CD4-positive, alpha-beta T cell treated with Interleukin-17A for 4 hours (primary cell): ENCODE measurements around the gene ZNF831.

ENCODE experiments used
- DNase-seq: peaks from one replicate; pipeline ENCODE4 v3.0.0-alpha.2; 2020; ENCODE audit warnings: mixed read lengths

Gene ZNF831

DNA sequence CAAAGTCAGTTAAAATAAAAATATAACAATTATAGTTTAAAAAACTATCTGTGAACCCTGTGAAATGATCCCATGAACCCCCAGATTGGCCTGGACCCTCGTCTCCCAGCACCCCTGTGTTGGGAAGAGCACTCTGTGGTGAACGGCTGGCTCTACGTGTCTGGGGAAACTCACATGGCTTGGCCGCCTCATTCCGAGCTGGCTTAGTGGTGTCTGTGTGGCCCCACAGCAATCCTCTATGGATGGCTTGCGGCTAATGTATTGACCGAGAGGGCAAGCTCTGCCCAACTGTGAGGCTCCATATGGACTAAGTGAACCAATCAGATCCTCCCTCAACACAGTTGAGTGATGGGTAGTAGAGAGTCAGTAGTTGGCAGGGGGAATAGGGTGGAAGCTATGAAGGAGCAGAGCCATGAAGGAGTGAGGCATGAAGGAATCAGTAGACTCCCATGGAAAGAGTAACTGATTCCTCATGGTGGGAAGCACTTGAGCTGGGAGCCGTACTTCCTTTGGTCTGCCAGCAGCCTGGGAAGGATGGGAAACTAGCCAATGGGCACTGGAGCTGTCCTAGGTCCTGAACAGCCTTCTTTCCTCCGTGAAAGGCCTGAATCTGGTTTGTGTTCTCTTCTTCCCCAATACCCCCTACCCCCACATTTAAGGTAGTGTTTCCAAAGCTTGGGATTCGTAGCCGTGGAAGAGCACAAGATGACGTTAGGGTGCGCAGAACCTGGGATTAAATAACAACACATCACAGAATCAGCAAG is 21.6 kb upstream of the ZNF831 start:
- DNase-seq, result no peak

GRCh38 chr20:59143326-59143725 is 20.3 kb upstream of the ZNF831 start:
- no peak for DNase-seq

- peak; percentile 71 for DNase-seq
Measured at GRCh38 chr20:59144179-59144830, 19.3 kb upstream of the ZNF831 start.

GRCh38 chr20:59144831-59145196 is 18.8 kb upstream of the ZNF831 start:
- no peak for DNase-seq

DNA sequence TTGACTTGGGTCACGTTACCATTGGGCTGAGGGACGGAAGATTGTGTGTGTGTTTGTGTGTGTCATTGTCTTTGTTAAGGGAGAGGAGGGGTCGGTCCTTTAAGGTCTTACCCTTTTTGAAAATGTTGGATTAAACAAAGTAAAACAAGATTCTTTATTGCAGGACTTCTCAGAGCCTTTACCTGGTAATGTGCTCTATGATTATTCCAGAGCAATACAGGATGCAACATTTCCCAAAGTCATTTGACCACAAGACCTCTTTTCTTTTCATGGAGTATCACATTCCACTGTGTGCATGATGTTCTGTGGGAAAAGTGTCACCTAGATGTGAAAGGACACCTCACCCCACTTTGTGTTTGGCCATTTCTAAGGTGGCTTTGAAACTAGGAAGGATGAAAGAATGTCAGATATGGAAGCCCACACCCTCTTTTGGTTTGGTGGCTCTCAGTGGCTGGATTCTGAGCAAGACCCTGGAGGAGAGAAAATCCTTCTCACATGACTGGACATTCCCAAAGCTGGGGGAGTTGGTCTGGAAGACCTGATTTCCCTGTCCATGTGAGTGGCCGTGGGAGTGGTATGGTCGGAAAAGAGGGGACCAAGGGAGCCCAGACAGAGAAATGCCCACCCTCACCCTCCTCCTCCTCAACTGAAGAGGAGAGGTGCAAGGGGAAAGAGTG is 18.2 kb upstream of the ZNF831 start:
- DNase-seq, result no peak

DNA sequence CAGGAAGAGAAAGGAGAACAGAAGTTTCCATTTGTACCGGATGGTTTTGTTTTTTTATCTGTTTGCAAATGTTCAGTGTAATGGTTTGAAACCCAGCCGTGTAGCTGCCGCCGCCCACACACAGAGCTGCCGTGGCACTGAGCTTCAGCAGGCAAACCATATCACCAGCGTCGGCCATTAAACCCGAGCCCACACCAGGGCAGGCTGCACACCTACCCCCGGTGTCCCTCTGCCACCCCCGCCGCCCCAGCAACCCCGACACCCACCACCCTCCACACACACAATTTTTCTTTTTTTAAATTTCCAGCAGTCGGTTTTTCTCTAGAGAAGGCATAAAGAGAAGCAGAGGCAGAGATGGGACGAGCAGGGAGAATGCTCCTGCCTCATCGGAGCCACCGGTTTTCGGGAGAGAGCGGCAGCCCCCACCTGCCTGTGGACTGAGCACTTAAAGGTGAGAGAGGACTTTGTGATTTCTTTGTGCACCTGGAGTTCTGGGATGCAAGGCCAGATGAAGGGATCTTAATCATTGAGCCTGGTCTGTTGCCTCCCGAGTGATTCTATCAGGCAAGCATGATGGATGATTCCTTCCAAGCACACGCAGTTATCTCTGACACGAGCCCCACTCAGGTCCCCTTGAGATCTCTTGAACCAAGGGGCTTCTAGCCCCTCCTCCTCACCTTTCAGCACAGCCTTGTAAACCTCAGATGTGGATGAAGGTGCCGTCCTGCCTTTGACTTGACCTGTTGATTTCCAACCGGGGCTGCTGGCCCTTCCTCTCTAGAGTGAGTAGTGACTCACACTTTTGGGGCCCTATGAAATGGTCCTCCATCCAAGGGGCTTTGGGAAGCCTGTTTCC is 17.5 kb upstream of the ZNF831 start:
- peak; percentile 77 for DNase-seq

GRCh38 chr20:59146780-59147565 is 16.6 kb upstream of the ZNF831 start:
- no peak for DNase-seq

GRCh38 chr20:59147586-59147985 is 16.0 kb upstream of the ZNF831 start:
- no peak for DNase-seq

DNA sequence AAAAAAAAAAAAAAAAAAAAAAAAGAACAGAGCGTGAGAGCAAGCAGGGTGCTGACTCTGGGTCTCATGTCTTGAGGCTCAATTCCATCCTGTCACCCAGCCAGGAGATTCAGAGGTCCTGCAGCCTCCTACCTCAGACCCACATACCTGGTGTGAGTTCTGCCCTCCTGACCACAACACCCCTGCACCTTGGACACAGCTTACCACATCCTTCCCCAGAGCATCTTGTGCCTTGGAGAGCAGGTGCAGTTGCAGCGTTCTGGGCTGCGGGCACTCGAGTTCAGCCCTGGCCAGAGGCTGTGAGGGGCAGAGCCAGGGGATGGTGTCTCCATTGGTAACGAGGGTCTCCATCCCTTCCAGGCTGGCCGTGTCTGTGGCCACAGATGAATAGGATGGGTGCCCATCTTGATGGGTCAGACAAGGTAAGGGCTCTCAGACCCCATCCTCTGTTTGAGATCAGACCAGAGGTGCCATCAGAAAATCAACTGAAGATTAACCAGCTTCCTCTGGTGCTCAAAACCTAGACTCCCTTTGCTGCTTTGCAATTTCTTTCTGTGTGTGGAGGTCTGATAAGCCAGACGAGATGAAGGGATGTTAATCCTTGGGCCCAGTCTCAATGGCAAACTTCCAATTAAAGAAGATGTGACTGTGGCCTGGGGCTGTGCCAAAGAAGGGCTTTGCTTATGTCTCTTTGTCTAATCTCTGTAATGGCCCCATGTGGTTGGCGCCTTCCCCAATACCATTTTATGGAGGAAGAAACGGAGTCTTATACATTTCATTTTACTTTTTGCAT is 14.7 kb upstream of the ZNF831 start:
- no peak for DNase-seq

DNA sequence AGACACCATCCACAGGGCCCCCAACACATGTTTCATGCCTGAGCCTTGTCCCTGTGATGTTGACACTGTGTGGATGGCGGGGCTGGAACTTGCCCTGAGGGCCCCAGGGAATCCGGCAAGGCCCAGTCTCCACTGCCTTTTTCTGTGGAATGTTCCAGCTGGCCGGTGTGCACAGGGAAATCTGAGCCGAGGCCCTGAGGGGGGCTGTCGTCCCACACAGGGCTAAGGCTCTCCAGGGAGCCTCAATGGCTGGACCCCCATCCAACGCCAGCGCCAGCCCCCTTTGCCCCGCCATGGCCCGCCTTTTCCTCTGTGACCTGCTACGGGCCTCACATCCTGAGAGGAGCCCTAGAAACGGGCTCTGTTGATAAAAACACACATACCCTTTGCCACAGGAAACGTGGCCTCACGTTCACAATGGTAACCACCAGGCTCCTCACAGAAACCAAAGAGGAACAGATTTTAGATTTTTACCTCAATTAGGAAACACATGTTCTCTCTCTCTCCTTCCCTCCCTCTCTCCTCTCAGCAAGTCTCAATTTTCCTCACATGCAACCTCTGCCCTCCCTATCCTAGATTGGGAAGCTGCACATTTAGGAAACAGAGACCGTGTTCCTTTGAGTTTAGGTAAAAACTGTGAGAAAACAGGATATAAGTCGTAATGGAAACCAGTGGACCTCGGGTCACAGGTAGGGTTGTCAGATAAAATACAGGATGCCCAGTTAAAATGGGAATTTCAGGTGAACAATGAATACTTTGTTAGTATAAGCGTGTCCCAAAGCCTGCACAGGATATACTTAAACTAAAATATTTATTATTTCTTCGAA is 13.7 kb upstream of the ZNF831 start:
- peak; percentile 76 for DNase-seq

DNA sequence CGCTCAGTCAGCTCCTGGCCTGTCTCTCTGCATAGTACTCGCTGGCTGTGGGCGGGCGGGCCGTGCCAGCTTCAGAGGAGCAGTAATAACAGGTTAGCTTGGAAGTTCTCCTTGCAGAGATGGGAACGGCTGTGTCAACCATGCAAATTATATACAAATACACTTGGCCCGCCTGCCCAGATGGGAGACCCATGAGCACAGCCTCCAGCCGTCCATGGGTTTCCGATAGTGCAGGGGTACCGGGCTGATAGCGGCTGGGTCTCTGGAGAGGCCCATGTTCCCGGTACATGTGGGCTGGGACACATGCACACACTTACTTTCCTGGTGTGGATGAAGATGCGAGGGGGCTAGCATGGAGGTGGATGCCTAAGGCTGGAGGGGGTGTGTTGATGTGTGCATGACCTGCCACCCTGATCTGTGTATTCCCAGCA is 12.8 kb upstream of the ZNF831 start:
- no peak for DNase-seq

DNA sequence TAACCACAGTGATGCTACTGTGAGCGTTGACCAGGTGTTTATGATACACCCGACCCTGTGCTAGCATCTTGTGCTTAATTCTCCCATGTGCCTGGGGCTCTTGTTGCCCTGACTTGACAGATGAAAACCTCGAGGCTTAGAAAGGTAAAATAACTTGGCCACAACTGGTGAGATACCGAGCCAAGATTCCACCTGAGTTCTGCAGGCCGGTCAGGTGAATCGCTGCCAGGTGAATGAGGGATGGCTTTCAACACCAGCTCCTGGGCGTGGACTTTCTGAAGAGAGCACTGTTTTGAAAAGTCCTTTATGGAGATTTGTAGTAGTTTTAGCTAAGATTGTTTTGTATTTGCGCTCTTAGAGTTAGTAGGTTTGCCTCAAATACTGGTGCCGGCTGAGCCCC is 12.2 kb upstream of the ZNF831 start:
- no peak for DNase-seq

DNA sequence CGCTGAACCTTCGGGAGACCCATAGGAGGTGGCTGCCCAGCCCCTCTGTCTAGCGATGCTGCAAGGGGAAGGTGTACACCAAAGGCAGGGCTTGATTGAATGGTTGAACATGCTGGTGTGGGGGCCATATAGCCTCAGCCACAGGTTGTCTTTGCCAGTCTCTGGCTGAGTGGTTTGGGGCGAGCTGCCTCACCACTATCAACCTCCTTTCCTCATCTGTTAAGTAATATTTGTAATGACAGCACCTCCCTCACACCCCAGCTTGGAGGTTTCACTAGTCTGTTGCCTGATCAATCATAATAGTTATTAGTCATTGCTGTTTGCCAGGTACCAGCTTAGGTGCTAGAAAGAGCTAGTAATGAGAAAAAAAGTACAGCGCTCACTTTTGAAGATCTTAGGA is 11.8 kb upstream of the ZNF831 start:
- DNase-seq, result peak; percentile 55

GRCh38 chr20:59152559-59153354 is 10.9 kb upstream of the ZNF831 start:
- DNase-seq, result no peak

- no peak for DNase-seq
Measured at GRCh38 chr20:59153355-59153681, 10.3 kb upstream of the ZNF831 start.

DNA sequence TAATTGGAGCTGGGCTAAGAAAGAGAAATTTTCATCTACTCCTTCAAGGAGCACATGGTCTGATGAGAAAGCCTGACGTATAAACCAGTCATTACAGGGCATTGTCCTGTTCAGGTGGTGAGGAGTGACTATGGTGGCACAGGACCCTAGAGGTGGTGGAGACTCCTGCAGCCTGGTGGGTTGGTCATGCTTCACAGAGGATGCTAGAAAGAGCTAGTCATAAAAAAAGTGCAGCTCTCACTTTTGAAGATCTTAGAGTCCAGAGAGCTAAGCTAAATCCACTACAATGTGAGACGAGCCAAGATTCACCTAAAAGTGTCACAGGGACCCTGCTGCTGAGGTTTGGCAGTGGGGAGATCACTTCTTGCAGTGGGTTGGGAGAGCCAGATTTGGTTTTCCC is 9.8 kb upstream of the ZNF831 start:
- no peak for DNase-seq

DNA sequence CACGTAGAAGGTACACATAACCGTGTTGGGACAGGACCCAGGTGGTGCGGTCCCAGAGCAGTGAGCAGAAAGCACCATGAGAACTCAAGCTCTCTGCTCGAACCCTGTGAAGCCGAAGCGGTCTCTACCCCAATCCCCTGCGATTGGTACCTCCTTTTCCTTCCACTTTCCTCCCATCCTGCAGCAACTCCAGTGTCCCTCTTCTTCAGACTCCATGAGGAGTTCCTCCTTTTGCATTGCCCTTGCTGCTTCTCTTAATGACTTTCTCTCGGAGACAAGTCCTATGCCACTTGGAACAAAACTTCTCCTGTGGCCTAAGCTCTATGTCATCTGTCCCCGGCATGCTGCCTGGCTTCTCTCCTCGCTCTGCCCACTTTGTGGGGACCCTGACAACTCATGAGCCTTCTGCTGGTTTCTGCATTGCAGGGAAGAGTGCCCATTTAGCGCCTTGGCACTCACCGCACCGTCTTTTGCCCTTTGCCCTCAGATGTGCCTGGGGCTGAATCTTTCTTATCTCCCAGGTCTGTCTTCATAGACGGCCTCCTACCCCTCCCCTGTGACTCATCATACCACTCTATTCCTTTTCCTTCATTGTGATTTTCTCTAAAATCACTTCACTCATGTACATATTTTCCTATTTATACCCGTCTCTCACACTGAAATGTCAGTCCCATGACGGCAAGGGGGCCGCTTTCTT is 9.2 kb upstream of the ZNF831 start:
- peak; percentile 41 for DNase-seq

DNA sequence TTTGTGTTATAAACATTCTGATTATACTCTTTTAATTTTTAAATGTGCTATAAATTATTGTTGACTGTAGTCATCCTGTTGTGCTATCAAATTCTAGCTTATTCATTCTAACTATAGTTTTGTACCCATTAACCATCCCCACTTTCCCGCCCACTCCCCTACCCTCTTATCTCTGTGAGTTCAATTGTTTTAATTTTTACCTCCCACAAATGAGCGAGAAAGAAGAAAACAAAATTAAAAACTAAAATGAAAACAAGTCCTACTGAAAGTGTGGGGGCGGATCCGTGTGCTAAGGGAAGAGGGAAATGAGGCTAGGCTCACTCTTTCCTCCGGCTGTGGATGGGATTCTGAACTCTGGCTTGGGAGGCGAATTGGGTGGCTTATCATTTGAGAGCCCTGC is 6.6 kb upstream of the ZNF831 start:
- no peak for DNase-seq

DNA sequence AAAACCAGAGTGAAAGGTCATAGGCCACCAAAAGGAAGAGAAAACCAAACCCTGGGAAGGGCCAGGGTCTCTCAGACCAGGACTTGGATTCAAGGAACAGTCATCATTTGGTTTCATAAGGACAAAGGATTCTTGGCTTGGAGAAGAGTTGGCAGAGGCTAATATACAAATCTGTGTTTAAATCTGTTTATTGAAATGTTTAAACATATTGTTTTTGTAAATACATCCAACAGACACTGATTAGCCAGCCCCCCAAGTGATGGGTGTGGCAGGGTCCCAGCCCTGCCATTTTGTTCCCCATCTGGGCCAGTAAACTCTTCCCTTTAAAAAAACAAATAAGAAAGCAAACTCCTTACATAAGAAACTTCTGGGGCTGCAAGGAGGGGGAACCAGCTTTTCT is 6.1 kb upstream of the ZNF831 start:
- no peak for DNase-seq
